IMR-90 (cell line): ENCODE results near the gene SH3BP4. TPM values are rescaled to one million over a fixed set of nuclear protein-coding genes. Genes with fewer than 3 reads are reported as not detected.

ENCODE experiments used
- ATAC-seq: fragments of 200-7000 bp; cut with Tn5 transposase; 2 replicates; pipeline ENCODE4 v1.9.1; 2020; ENCODE audit warnings: low read depth, mild to moderate bottlenecking, moderate library complexity
- BruUV-seq: library from RNA; stranded (reverse); fragments of 400-500 nt; replicated peaks from 2 replicates; lab custom pipeline; 2021; lab: Mats Ljungman, UMichigan
- CTCF ChIA-PET: fragments of 300-600 bp; formaldehyde crosslinking; extraction: SDS; loops from one replicate; lab custom pipeline; 2021; ENCODE audit warnings: antibody characterized with exemption; lab: Yijun Ruan, JAX
- POLR2A ChIA-PET: fragments of 300-600 bp; sonication (Branson Sonifier 250); formaldehyde crosslinking; loops from one replicate; lab custom pipeline; 2022; ENCODE audit warnings: antibody characterized with exemption; ENCODE audit not compliant: unreplicated experiment; lab: Charles Lee
- DNase-seq: peaks from one replicate; pipeline ENCODE4 v3.0.0; 2013
- H2AFZ ChIP-seq: replicated peaks from 2 replicates; pipeline ENCODE3; 2013; ENCODE audit warnings: low read length, mild to moderate bottlenecking; ENCODE audit not compliant: poor library complexity
- H2AK5ac ChIP-seq: 2 replicates; pipeline ENCODE4 v1.6.1; 2013; ENCODE audit warnings: low read depth, low read length, inconsistent platforms
- H2AK9ac ChIP-seq: replicated peaks from 2 replicates; pipeline ENCODE3; 2013; ENCODE audit warnings: mild to moderate bottlenecking, low read depth, low read length, moderate library complexity; ENCODE audit not compliant: poor library complexity
- H2BK120ac ChIP-seq: 2 replicates; pipeline ENCODE4 v1.6.1; 2013; ENCODE audit warnings: low read depth, low read length, inconsistent platforms
- H2BK15ac ChIP-seq: 3 replicates; pipeline ENCODE4 v1.6.1; 2013; ENCODE audit warnings: low read depth, low read length, inconsistent platforms
- H2BK20ac ChIP-seq: 2 replicates; pipeline ENCODE4 v1.6.1; 2013; ENCODE audit warnings: low read depth, mild to moderate bottlenecking, inconsistent platforms, low read length, moderate library complexity
- H2BK5ac ChIP-seq: 2 replicates; pipeline ENCODE4 v1.6.1; 2013; ENCODE audit warnings: mild to moderate bottlenecking, low read depth, low read length, inconsistent platforms; ENCODE audit not compliant: poor library complexity, severe bottlenecking
- H3K14ac ChIP-seq: replicated peaks from 2 replicates; pipeline ENCODE4 v1.6.1; 2013; ENCODE audit warnings: low read depth, low read length, inconsistent platforms
- H3K18ac ChIP-seq: 2 replicates; pipeline ENCODE4 v1.6.1; 2013; ENCODE audit warnings: low read depth, low read length, control low read depth
- H3K23ac ChIP-seq: 2 replicates; pipeline ENCODE4 v1.6.1; 2013; ENCODE audit warnings: low read depth, low read length, inconsistent platforms
- H3K27ac ChIP-seq: 2 replicates; pipeline ENCODE4 v1.5.1; 2013; ENCODE audit warnings: mild to moderate bottlenecking, control low read depth, low read length; ENCODE audit not compliant: insufficient read depth
- H3K27me3 ChIP-seq: 2 replicates; pipeline ENCODE4 v1.6.1; 2013; ENCODE audit warnings: low read length; ENCODE audit not compliant: control insufficient read depth, insufficient read depth
- H3K36me3 ChIP-seq: 2 replicates; pipeline ENCODE4 v1.6.1; 2013; ENCODE audit warnings: low read length, mixed read lengths; ENCODE audit not compliant: control insufficient read depth, insufficient read depth
- H3K4ac ChIP-seq: 2 replicates; pipeline ENCODE4 v1.6.1; 2013; ENCODE audit warnings: low read depth, low read length, inconsistent platforms
- H3K4me1 ChIP-seq: 2 replicates; pipeline ENCODE4 v1.6.1; 2013; ENCODE audit warnings: low read length, mixed read lengths; ENCODE audit not compliant: control insufficient read depth, insufficient read depth
- H3K4me2 ChIP-seq: 2 replicates; pipeline ENCODE4 v1.6.1; 2013; ENCODE audit warnings: low read depth, mild to moderate bottlenecking, control low read depth, low read length, moderate library complexity
- H3K4me3 ChIP-seq: 2 replicates; pipeline ENCODE4 v1.5.1; 2013; ENCODE audit warnings: low read depth, mild to moderate bottlenecking, control low read depth, low read length, moderate library complexity; ENCODE audit not compliant: insufficient read depth
- H3K56ac ChIP-seq: 2 replicates; pipeline ENCODE4 v1.6.1; 2013; ENCODE audit warnings: low read length, inconsistent platforms; ENCODE audit not compliant: insufficient read depth; ENCODE audit errors: extremely low read depth
- H3K79me1 ChIP-seq, 2 experiments: 2 replicates each; pipeline ENCODE4 v1.6.1; 2013; ENCODE audit warnings: low read length in 2 of 2, inconsistent platforms in 1 of 2, low read depth in 1 of 2
- H3K9ac ChIP-seq: 2 replicates; pipeline ENCODE4 v1.6.1; 2013; ENCODE audit warnings: low read depth, low read length, control low read depth
- H3K9me1 ChIP-seq: 2 replicates; pipeline ENCODE4 v1.6.1; 2013; ENCODE audit warnings: low read length, inconsistent platforms; ENCODE audit not compliant: insufficient read depth
- H3K9me3 ChIP-seq: 2 replicates; pipeline ENCODE4 v1.6.1; 2013; ENCODE audit warnings: low read length; ENCODE audit not compliant: control insufficient read depth, insufficient read depth
- H4K20me1 ChIP-seq: 2 replicates; pipeline ENCODE4 v1.6.1; 2013; ENCODE audit warnings: low read length, inconsistent platforms; ENCODE audit not compliant: insufficient read depth
- H4K5ac ChIP-seq: 2 replicates; pipeline ENCODE4 v1.6.1; 2013; ENCODE audit warnings: mild to moderate bottlenecking, low read depth, low read length, control low read depth
- H4K8ac ChIP-seq, 2 experiments: 2 replicates each; pipeline ENCODE4 v1.6.1; 2013; ENCODE audit warnings: low read depth in 2 of 2, low read length in 2 of 2, control low read depth in 1 of 2, inconsistent platforms in 1 of 2
- H4K91ac ChIP-seq: 2 replicates; pipeline ENCODE4 v1.6.1; 2013; ENCODE audit warnings: low read depth, low read length, inconsistent platforms; ENCODE audit not compliant: insufficient read depth
- CEBPB ChIP-seq: IDR thresholded peaks from 2 replicates; pipeline ENCODE4 v1.6.1; 2012; ENCODE audit warnings: low read depth, low read length, improper control_type of control experiment
- MAZ ChIP-seq: IDR thresholded peaks from 2 replicates; pipeline ENCODE4 v1.6.1; 2012; ENCODE audit warnings: low read depth, mild to moderate bottlenecking, low read length, improper control_type of control experiment, moderate library complexity, borderline replicate concordance
- MXI1 ChIP-seq: IDR thresholded peaks from 2 replicates; pipeline ENCODE4 v1.6.1; 2012; ENCODE audit warnings: low read depth, mild to moderate bottlenecking, low read length, moderate library complexity, borderline replicate concordance
- NFE2L2 ChIP-seq: fragments of 150-350 bp; IDR thresholded peaks from 2 replicates; pipeline ENCODE4 v1.6.1; 2016; ENCODE audit warnings: low read depth, mild to moderate bottlenecking, low read length
- POLR2A ChIP-seq: IDR thresholded peaks from 2 replicates; pipeline ENCODE4 v1.6.1; 2012; ENCODE audit warnings: mild to moderate bottlenecking, low read depth, low read length
- WGBS, 2 experiments: methylation state at CpG; one replicate each; pipeline versions ENCODE4 v1.1.5 to v1.1.7; 2013; ENCODE audit warnings: missing lambda C conversion rate in 2 of 2; ENCODE audit not compliant: insufficient read length in 1 of 2; ENCODE audit errors: extremely low coverage in 2 of 2; 5-methylcytosine and 5-hydroxymethylcytosine counted together
- dilution Hi-C: fragments of 300-500 bp; cut with HindIII; formaldehyde crosslinking; loops from one replicate; pipeline ENCODE4 v1.14.3; 2018; ENCODE audit warnings: low sequenced_read_pairs; ENCODE audit not compliant: unreplicated experiment
- in situ Hi-C: fragments of 300-500 bp; cut with MboI; formaldehyde crosslinking; loops from 3 replicates; pipeline ENCODE4 v1.14.3; 2019; ENCODE audit warnings: low sequenced_read_pairs, inconsistent platforms, mixed read lengths
- intact Hi-C: fragments of 100-400 bp; cut with micrococcal nuclease; formaldehyde crosslinking; loops from 2 replicates; pipeline ENCODE4 v1.10.0; 2022
- polyA plus RNA-seq, 3 experiments: library from polyadenylated mRNA; depleted of rRNA; stranded (reverse); fragments of >200 nt; gene quantifications; 2 replicates each; pipeline ENCODE4 v1.2.3, GENCODE V29; 2012; ENCODE audit warnings: low replicate concordance in 1 of 3
- total RNA-seq: library from RNA; depleted of rRNA; stranded (reverse); fragments of >200 nt; gene quantifications from 2 replicates; pipeline ENCODE4 v1.2.3, GENCODE V29; 2012
- TF ChIP-seq, protein P1 (sequence below): fragments of 150-350 bp; IDR thresholded peaks from 2 replicates; pipeline ENCODE4 v1.6.1; 2017; ENCODE audit warnings: mild to moderate bottlenecking, antibody characterized with exemption, low read length, low read depth
- TF ChIP-seq, protein P2 (sequence below): fragments of 150-350 bp; IDR thresholded peaks from 2 replicates; pipeline ENCODE4 v1.6.1; 2016; ENCODE audit warnings: low read depth, mild to moderate bottlenecking, low read length, moderate library complexity, borderline replicate concordance

SH3BP4 gene
- total and polyA plus RNA-seq, 2 of the 4 experiments (the other 2 are of a cell fraction) = 104 to 122 TPM

DNA sequence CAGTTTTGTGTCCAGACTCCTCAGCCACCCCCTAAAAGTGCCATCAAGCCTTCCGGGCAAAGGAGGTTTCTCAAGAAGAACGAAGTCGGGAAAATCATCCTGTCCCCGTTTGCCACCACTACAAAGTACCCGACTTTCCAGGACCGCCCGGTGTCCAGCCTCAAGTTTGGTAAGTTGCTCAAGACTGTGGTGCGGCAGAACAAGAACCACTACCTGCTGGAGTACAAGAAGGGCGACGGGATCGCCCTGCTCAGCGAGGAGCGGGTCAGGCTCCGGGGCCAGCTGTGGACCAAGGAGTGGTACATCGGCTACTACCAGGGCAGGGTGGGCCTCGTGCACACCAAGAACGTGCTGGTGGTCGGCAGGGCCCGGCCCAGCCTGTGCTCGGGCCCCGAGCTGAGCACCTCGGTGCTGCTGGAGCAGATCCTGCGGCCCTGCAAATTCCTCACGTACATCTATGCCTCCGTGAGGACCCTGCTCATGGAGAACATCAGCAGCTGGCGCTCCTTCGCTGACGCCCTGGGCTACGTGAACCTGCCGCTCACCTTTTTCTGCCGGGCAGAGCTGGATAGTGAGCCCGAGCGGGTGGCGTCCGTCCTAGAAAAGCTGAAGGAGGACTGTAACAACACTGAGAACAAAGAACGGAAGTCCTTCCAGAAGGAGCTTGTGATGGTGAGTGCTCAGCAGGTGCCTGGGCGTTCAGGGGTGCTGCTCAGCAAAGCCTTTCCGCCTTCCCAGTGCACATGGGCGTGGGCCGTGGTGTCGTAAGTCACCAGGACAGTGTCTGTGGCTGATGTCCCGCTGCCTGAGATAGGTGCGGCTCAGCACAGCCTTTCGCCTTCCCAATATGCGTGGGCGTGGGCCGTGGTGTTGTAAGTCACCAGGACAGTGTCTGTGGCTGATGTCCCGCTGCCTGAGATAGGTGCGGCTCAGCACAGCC lies 91.0 kb downstream of the SH3BP4 start (continued):
- no peak for TF ChIP-seq MAZ
- no peak for TF ChIP-seq CEBPB

DNA sequence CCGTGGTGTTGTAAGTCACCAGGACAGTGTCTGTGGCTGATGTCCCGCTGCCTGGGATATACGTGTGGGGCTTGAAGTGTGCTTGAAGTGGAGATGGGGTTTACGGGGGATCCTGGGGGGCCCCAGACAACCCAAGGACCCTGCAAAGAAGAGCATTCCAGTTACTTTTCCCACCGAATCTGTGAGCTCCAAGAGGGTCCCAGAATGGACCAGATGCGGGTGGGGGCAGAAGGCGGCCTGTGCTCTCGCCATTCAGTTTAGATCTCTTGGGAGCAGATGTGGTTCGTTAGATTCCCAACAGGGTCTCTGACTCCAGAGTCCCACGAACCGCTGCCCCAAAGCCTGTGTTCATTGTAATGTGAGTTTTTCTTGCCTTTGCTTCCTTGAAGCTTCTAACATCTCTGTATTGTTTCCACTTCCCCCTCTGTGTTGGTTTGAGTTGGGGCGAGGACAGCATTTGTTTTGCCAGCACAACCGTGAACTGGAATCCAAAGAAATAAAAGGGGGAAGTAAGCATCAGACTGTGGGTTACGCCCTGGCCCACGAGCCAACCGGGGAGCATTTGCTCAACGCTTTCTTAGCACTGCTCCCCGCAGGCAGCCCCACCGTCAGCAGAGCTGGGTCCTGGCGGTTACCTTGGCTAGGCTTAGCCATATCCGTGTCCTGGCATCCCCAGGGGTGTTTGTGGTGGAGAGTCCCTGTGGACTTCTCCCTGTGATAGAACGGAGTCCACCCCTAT lies 92.1 kb downstream of the SH3BP4 start:
- Histone ChIP-seq H2BK5ac (no peak overlapping the region), H3K23ac (no peak overlapping the region), H3K9me3 (no peaks in the 10 kb centered on the region), H4K5ac (no peak overlapping the region), H3K27me3 (no peaks in the 10 kb centered on the region), H3K14ac (no peak overlapping the region), H3K4me2 (no peak overlapping the region), H2BK20ac (no peak overlapping the region), H3K36me3 (peaks cover 83% of the 10 kb centered on the region), H2BK15ac (no peak overlapping the region), H3K79me1 (peaks cover 27 to 80% of the 10 kb centered on the region in 2 experiments), H3K4ac (no peak overlapping the region), H4K91ac (no peak overlapping the region), H3K27ac (no peak overlapping the region), H2AFZ (no peak overlapping the region), H3K56ac (no peak overlapping the region), H3K4me1 (peaks cover 4% of the 10 kb centered on the region), H4K20me1 (peaks cover 97% of the 10 kb centered on the region), H3K4me3 (no peak overlapping the region), H3K9ac (no peak overlapping the region), H2AK9ac (no peak overlapping the region), H3K18ac (no peak overlapping the region), H4K8ac (no peak overlapping the region), H2AK5ac (no peak overlapping the region), H2BK120ac (no peak overlapping the region), H3K9me1 (peaks cover 40% of the 10 kb centered on the region)
- 96% methylated on average over 9 of the region's 22 CpGs; no CpG with 5 or more reads in 1 of the 2 experiments for WGBS, 2 experiments
- no peak for ATAC-seq
- ChIA-PET CTCF (no interaction called here), POLR2A (no interaction called here)
- dilution Hi-C loops (no loop called here), in situ Hi-C loops (no loop called here), intact Hi-C loops (no loop called here)
- no peak for DNase-seq
- TF ChIP-seq NFE2L2 (no peak), MAZ (no peak), MXI1 (no peak), POLR2A (no peak), CEBPB (no peak)
- TF ChIP-seq, protein P1, sequence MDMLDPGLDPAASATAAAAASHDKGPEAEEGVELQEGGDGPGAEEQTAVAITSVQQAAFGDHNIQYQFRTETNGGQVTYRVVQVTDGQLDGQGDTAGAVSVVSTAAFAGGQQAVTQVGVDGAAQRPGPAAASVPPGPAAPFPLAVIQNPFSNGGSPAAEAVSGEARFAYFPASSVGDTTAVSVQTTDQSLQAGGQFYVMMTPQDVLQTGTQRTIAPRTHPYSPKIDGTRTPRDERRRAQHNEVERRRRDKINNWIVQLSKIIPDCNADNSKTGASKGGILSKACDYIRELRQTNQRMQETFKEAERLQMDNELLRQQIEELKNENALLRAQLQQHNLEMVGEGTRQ = no peak
- TF ChIP-seq, protein P2, sequence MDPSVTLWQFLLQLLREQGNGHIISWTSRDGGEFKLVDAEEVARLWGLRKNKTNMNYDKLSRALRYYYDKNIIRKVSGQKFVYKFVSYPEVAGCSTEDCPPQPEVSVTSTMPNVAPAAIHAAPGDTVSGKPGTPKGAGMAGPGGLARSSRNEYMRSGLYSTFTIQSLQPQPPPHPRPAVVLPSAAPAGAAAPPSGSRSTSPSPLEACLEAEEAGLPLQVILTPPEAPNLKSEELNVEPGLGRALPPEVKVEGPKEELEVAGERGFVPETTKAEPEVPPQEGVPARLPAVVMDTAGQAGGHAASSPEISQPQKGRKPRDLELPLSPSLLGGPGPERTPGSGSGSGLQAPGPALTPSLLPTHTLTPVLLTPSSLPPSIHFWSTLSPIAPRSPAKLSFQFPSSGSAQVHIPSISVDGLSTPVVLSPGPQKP = no peak
- no TSS peak for BruUV-seq
